GM23338 (cell line): ENCODE measurements around the gene CACNG8. TPM values are rescaled to one million over a fixed set of nuclear protein-coding genes. Genes with fewer than 3 reads are reported as not detected.

ENCODE experiments used
- ATAC-seq: fragments of 200-7000 bp; cut with Tn5 transposase; 3 replicates; pipeline ENCODE4 v1.9.1; 2020
- DNase-seq: peaks from one replicate; pipeline ENCODE4 v3.0.0-alpha.2; 2015; ENCODE audit warnings: low spot score
- H2AFZ ChIP-seq: fragments of 200-600 bp; sonication (generic); 2 replicates; pipeline ENCODE4 v1.8.0; 2016; ENCODE audit warnings: antibody characterized with exemption, mild to moderate bottlenecking, moderate library complexity
- H3F3A ChIP-seq: fragments of 200-600 bp; sonication (generic); replicated peaks from 2 replicates; pipeline ENCODE4 v1.8.0; 2017; ENCODE audit warnings: antibody characterized with exemption, mixed run types, low read depth
- H3K27ac ChIP-seq: fragments of 200-600 bp; sonication (generic); 2 replicates; pipeline ENCODE4 v1.6.1; 2016; ENCODE audit warnings: low read depth
- H3K27me3 ChIP-seq: fragments of 200-600 bp; sonication (generic); 2 replicates; pipeline ENCODE4 v1.8.0; 2016; ENCODE audit warnings: mild to moderate bottlenecking, mixed run types, moderate library complexity; ENCODE audit not compliant: insufficient read depth
- H3K36me3 ChIP-seq: fragments of 200-600 bp; sonication (generic); 2 replicates; pipeline ENCODE4 v1.8.0; 2016; ENCODE audit warnings: mild to moderate bottlenecking; ENCODE audit not compliant: insufficient read depth
- H3K4me1 ChIP-seq: fragments of 200-600 bp; sonication (generic); 2 replicates; pipeline ENCODE4 v1.8.0; 2016; ENCODE audit warnings: mild to moderate bottlenecking, moderate library complexity; ENCODE audit not compliant: insufficient read depth
- H3K4me2 ChIP-seq: fragments of 200-600 bp; sonication (generic); 2 replicates; pipeline ENCODE4 v1.7.1; 2017; ENCODE audit warnings: mixed run types
- H3K4me3 ChIP-seq: fragments of 200-600 bp; sonication (generic); 2 replicates; pipeline ENCODE4 v1.6.1; 2016; ENCODE audit warnings: mixed run types
- H3K79me2 ChIP-seq: fragments of 200-600 bp; sonication (generic); replicated peaks from 2 replicates; pipeline ENCODE4 v1.8.0; 2017; ENCODE audit warnings: mild to moderate bottlenecking; ENCODE audit not compliant: insufficient read depth
- H3K9me2 ChIP-seq: fragments of 200-600 bp; sonication (generic); 2 replicates; pipeline ENCODE4 v1.8.0; 2017; ENCODE audit not compliant: insufficient read depth
- H4K20me1 ChIP-seq: fragments of 200-600 bp; sonication (generic); replicated peaks from 2 replicates; pipeline ENCODE4 v1.8.0; 2017; ENCODE audit warnings: mild to moderate bottlenecking; ENCODE audit not compliant: insufficient read depth
- H3K27ac Mint-ChIP-seq: 2 replicates; pipeline ENCODE4 v1.8.0; 2020; ENCODE audit warnings: inconsistent platforms, mild to moderate bottlenecking, moderate library complexity, mixed read lengths
- H3K27me3 Mint-ChIP-seq: 3 replicates; pipeline ENCODE4 v1.8.0; 2022; ENCODE audit warnings: low read depth, mild to moderate bottlenecking, moderate library complexity, mixed read lengths, inconsistent platforms; ENCODE audit not compliant: insufficient read depth, poor library complexity
- H3K36me3 Mint-ChIP-seq: 3 replicates; pipeline ENCODE4 v1.8.0; 2021; ENCODE audit warnings: low read depth, mild to moderate bottlenecking, inconsistent platforms, moderate library complexity, mixed read lengths
- H3K4me1 Mint-ChIP-seq: 3 replicates; pipeline ENCODE4 v1.8.0; 2020; ENCODE audit warnings: mild to moderate bottlenecking, inconsistent platforms, mixed read lengths
- H3K4me3 Mint-ChIP-seq: 3 replicates; pipeline ENCODE4 v1.8.0; 2021; ENCODE audit warnings: moderate library complexity, mild to moderate bottlenecking, inconsistent platforms, mixed read lengths
- H3K9me3 Mint-ChIP-seq: 3 replicates; pipeline ENCODE4 v1.8.0; 2020; ENCODE audit warnings: moderate library complexity, mild to moderate bottlenecking, inconsistent platforms, mixed read lengths
- EZH2phosphoT487 ChIP-seq: fragments of 200-600 bp; sonication (generic); IDR thresholded peaks from one replicate; pipeline ENCODE4 v1.8.1; 2018; ENCODE audit warnings: antibody characterized with exemption; ENCODE audit not compliant: unreplicated experiment
- JUNB ChIP-seq: IDR thresholded peaks from one replicate; pipeline ENCODE4 v1.6.1; 2016; ENCODE audit warnings: antibody characterized with exemption; ENCODE audit not compliant: unreplicated experiment
- NANOG ChIP-seq: IDR thresholded peaks from 2 replicates; pipeline ENCODE4 v1.6.1; 2016; ENCODE audit warnings: antibody characterized with exemption, borderline replicate concordance
- STAT1 ChIP-seq: IDR thresholded peaks from one replicate; pipeline ENCODE4 v1.6.1; 2016; ENCODE audit warnings: antibody characterized with exemption; ENCODE audit not compliant: unreplicated experiment
- ZNF114 ChIP-seq: fragments of 250-450 bp; sonication (Bioruptor Pico); IDR thresholded peaks from 2 replicates; pipeline ENCODE4 v1.5.0; 2020; ENCODE audit warnings: mild to moderate bottlenecking, moderate library complexity
- polyA plus RNA-seq: library from polyadenylated mRNA; unstranded; fragments of >200 nt; fragmentation: Nextera tagmentation; extraction: Ambion mirVana; gene quantifications from 2 replicates; pipeline ENCODE4 v1.2.1, GENCODE V29; 2016
- total RNA-seq: library from RNA; depleted of rRNA; stranded (reverse); fragments of >200 nt; shearing (Covaris generic); gene quantifications from 2 replicates; pipeline ENCODE4 v1.2.3, GENCODE V29; 2014
- TF ChIP-seq, protein P1 (sequence below): IDR thresholded peaks from 2 replicates; pipeline ENCODE4 v1.6.1; 2016; ENCODE audit warnings: antibody characterized with exemption
- TF ChIP-seq, protein P2 (sequence below): fragments of 250-450 bp; sonication (Bioruptor Pico); IDR thresholded peaks from 2 replicates; pipeline ENCODE4 v1.5.0; 2020; ENCODE audit warnings: mild to moderate bottlenecking, moderate library complexity
- TF ChIP-seq, protein P3 (sequence below), 2 experiments: fragments of 200-600 bp in 1 of 2; sonication (generic) in 1 of 2; conservative IDR thresholded peaks; 2 replicates each; pipeline versions ENCODE4 v1.5.1 to v1.6.1; 2016 to 2017; ENCODE audit warnings: antibody characterized with exemption in 2 of 2, low read depth in 2 of 2, mild to moderate bottlenecking in 2 of 2, moderate library complexity in 1 of 2

CACNG8 gene
- total and polyA plus RNA-seq, 2 experiments from 2014 or later: 2.2 to 3.9 TPM

DNA sequence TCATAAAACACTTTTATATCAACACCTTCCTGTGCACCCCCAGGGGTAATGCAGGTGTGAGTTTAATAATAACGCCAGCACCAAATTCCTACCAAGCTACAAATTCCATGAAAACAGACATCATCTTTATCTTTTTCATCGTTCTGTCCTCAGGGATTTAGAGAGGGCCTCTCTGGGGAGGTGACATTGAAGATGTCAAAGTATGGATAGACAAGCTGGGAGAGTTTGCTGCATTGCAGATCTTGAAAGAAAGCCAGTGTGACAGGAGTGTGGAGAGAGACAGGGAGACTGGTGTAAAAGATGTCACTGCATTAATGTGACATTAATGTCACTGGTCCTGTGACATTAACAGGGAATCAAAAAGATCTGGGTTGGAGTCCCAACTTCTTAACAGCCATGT, 38.8 kb downstream of the CACNG8 start:
- Mint-ChIP-seq H3K36me3 (no peaks in the 10 kb centered on the region), H3K27ac (no peak overlapping the region), H3K4me1 (peaks cover 7% of the 10 kb centered on the region; the same call in 2 of the 3 replicates), H3K27me3 (peaks cover 20% of the 10 kb centered on the region), H3K4me3 (no peak overlapping the region), H3K9me3 (no peaks in the 10 kb centered on the region)
- no peak for ATAC-seq
- no peaks in the 10 kb centered on the region for H3K79me2 ChIP-seq
- no peak overlapping the region for H3K4me3 ChIP-seq
- no peaks in the 10 kb centered on the region for H3K36me3 ChIP-seq
- no peak overlapping the region for H3K4me2 ChIP-seq
- no peak overlapping the region for H2AFZ ChIP-seq
- H3K27ac ChIP-seq: no peak overlapping the region
- peaks cover 48% of the 10 kb centered on the region for H3K27me3 ChIP-seq
- DNase-seq: no peak
- no peaks in the 10 kb centered on the region for H3F3A ChIP-seq
- no peaks in the 10 kb centered on the region for H4K20me1 ChIP-seq
- TF ChIP-seq, protein P1, sequence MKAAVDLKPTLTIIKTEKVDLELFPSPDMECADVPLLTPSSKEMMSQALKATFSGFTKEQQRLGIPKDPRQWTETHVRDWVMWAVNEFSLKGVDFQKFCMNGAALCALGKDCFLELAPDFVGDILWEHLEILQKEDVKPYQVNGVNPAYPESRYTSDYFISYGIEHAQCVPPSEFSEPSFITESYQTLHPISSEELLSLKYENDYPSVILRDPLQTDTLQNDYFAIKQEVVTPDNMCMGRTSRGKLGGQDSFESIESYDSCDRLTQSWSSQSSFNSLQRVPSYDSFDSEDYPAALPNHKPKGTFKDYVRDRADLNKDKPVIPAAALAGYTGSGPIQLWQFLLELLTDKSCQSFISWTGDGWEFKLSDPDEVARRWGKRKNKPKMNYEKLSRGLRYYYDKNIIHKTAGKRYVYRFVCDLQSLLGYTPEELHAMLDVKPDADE: no peak
- no peak for TF ChIP-seq EZH2phosphoT487
- peaks cover 7% of the 10 kb centered on the region; the same call in 1 of the 2 replicates for H3K4me1 ChIP-seq
- H3K9me2 ChIP-seq: peaks cover 4% of the 10 kb centered on the region; the same call in 1 of the 2 replicates

DNA sequence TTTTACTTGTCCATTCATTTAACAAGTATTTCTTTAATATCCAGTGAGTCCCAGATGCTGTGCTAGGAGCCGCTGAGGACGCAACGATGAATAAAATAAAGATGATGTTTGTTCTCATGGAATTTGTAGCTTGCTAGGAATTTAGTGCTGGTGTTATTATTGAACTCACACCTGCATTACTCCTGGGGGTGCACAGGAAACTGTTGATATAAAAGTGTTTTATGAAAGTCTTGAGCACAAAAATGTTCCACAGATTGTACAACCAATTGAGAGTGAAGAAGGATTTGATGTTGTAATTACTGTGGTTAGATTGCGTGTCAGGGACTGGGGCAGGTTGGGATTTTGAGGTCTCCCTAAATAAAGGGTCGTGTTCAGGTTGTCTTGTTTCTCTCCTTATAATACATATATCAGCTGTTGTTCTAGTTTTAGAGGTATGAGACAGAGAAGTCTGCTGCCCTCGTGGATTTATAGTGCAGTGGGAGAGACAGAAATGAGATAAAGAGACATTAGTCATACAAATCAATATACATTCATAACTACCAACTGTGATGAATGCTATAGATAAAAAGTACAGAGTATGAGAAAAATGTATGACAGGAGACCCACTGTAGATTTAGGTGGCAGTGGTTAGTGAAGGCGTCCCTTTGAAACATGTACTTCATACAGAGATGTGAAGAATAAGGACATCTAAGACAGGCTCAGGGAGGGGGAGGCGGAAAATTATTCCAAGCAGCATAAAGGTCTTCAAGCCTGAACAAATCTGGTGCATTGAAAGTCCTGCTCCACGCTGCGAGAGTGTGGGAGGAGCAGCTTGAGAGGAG, 40.0 kb downstream of the CACNG8 start:
- Mint-ChIP-seq H3K36me3 (no peaks in the 10 kb centered on the region), H3K4me1 (peaks cover 4% of the 10 kb centered on the region; the same call in 2 of the 3 replicates), H3K27ac (no peak overlapping the region), H3K27me3 (peaks cover 15% of the 10 kb centered on the region), H3K9me3 (no peaks in the 10 kb centered on the region), H3K4me3 (no peak overlapping the region)
- Histone ChIP-seq H3K4me1 (peaks cover 7% of the 10 kb centered on the region; the same call in 1 of the 2 replicates), H3K4me3 (no peak overlapping the region), H3K27me3 (peaks cover 38% of the 10 kb centered on the region), H3K27ac (no peak overlapping the region), H2AFZ (no peak overlapping the region), H3K9me2 (peaks cover 4% of the 10 kb centered on the region; the same call in 1 of the 2 replicates), H3K4me2 (no peak overlapping the region), H3K79me2 (no peaks in the 10 kb centered on the region), H3K36me3 (no peaks in the 10 kb centered on the region), H4K20me1 (no peaks in the 10 kb centered on the region), H3F3A (peaks cover 2% of the 10 kb centered on the region; the same call in 1 of the 2 replicates)
- ATAC-seq (no peak), DNase-seq (no peak)
- TF ChIP-seq STAT1 (no peak), NANOG (no peak), ZNF114 (CRISPR knock-in tag) (no peak), JUNB (no peak)
- TF ChIP-seq, protein P2, sequence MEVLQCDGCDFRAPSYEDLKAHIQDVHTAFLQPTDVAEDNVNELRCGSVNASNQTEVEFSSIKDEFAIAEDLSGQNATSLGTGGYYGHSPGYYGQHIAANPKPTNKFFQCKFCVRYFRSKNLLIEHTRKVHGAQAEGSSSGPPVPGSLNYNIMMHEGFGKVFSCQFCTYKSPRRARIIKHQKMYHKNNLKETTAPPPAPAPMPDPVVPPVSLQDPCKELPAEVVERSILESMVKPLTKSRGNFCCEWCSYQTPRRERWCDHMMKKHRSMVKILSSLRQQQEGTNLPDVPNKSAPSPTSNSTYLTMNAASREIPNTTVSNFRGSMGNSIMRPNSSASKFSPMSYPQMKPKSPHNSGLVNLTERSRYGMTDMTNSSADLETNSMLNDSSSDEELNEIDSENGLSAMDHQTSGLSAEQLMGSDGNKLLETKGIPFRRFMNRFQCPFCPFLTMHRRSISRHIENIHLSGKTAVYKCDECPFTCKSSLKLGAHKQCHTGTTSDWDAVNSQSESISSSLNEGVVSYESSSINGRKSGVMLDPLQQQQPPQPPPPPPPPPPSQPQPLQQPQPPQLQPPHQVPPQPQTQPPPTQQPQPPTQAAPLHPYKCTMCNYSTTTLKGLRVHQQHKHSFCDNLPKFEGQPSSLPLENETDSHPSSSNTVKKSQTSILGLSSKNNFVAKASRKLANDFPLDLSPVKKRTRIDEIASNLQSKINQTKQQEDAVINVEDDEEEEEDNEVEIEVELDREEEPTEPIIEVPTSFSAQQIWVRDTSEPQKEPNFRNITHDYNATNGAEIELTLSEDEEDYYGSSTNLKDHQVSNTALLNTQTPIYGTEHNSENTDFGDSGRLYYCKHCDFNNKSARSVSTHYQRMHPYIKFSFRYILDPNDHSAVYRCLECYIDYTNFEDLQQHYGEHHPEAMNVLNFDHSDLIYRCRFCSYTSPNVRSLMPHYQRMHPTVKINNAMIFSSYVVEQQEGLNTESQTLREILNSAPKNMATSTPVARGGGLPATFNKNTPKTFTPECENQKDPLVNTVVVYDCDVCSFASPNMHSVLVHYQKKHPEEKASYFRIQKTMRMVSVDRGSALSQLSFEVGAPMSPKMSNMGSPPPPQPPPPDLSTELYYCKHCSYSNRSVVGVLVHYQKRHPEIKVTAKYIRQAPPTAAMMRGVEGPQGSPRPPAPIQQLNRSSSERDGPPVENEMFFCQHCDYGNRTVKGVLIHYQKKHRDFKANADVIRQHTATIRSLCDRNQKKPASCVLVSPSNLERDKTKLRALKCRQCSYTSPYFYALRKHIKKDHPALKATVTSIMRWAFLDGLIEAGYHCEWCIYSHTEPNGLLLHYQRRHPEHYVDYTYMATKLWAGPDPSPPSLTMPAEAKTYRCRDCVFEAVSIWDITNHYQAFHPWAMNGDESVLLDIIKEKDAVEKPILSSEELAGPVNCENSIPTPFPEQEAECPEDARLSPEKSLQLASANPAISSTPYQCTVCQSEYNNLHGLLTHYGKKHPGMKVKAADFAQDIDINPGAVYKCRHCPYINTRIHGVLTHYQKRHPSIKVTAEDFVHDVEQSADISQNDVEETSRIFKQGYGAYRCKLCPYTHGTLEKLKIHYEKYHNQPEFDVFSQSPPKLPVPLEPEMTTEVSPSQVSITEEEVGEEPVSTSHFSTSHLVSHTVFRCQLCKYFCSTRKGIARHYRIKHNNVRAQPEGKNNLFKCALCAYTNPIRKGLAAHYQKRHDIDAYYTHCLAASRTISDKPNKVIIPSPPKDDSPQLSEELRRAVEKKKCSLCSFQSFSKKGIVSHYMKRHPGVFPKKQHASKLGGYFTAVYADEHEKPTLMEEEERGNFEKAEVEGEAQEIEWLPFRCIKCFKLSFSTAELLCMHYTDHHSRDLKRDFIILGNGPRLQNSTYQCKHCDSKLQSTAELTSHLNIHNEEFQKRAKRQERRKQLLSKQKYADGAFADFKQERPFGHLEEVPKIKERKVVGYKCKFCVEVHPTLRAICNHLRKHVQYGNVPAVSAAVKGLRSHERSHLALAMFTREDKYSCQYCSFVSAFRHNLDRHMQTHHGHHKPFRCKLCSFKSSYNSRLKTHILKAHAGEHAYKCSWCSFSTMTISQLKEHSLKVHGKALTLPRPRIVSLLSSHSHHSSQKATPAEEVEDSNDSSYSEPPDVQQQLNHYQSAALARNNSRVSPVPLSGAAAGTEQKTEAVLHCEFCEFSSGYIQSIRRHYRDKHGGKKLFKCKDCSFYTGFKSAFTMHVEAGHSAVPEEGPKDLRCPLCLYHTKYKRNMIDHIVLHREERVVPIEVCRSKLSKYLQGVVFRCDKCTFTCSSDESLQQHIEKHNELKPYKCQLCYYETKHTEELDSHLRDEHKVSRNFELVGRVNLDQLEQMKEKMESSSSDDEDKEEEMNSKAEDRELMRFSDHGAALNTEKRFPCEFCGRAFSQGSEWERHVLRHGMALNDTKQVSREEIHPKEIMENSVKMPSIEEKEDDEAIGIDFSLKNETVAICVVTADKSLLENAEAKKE (CRISPR knock-in tag): no peak
- TF ChIP-seq, protein P3, sequence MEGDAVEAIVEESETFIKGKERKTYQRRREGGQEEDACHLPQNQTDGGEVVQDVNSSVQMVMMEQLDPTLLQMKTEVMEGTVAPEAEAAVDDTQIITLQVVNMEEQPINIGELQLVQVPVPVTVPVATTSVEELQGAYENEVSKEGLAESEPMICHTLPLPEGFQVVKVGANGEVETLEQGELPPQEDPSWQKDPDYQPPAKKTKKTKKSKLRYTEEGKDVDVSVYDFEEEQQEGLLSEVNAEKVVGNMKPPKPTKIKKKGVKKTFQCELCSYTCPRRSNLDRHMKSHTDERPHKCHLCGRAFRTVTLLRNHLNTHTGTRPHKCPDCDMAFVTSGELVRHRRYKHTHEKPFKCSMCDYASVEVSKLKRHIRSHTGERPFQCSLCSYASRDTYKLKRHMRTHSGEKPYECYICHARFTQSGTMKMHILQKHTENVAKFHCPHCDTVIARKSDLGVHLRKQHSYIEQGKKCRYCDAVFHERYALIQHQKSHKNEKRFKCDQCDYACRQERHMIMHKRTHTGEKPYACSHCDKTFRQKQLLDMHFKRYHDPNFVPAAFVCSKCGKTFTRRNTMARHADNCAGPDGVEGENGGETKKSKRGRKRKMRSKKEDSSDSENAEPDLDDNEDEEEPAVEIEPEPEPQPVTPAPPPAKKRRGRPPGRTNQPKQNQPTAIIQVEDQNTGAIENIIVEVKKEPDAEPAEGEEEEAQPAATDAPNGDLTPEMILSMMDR (conservative IDR thresholded peaks at IDR 0.05; ENCODE audit: low read depth in 2 of 2): no peak
